Smooth muscle cell (in vitro differentiated cells): ENCODE results near the gene EDC3. TPM values are rescaled to one million over a fixed set of nuclear protein-coding genes. Genes with fewer than 3 reads are reported as not detected.

ENCODE experiments used
- DNase-seq: peaks from one replicate; lab custom pipeline; 2025; ENCODE audit not compliant: unreplicated experiment; lab: John Stamatoyannopoulos, UW
- H2AFZ ChIP-seq: fragments of 200-600 bp; sonication (generic); 2 replicates; pipeline ENCODE4 v1.6.0; 2016; ENCODE audit warnings: antibody characterized with exemption, low read depth, mild to moderate bottlenecking
- H3F3A ChIP-seq: fragments of 200-600 bp; sonication (generic); 2 replicates; pipeline ENCODE4 v1.6.0; 2017; ENCODE audit warnings: antibody characterized with exemption, low read depth
- H3K27ac ChIP-seq: fragments of 200-600 bp; sonication (generic); 2 replicates; pipeline ENCODE4 v1.5.1; 2016; ENCODE audit warnings: low read depth, mild to moderate bottlenecking
- H3K27me3 ChIP-seq: fragments of 200-600 bp; sonication (generic); 2 replicates; pipeline ENCODE4 v1.6.1; 2016; ENCODE audit warnings: low read depth, mild to moderate bottlenecking
- H3K36me3 ChIP-seq: fragments of 200-600 bp; sonication (generic); 2 replicates; pipeline ENCODE4 v1.5.1; 2016; ENCODE audit warnings: low read depth
- H3K4me1 ChIP-seq: fragments of 200-600 bp; sonication (generic); 2 replicates; pipeline ENCODE4 v1.5.1; 2016; ENCODE audit warnings: low read depth
- H3K4me2 ChIP-seq: fragments of 200-600 bp; sonication (generic); 2 replicates; pipeline ENCODE4 v1.6.0; 2016; ENCODE audit warnings: mild to moderate bottlenecking
- H3K4me3 ChIP-seq: fragments of 200-600 bp; sonication (generic); 2 replicates; pipeline ENCODE4 v1.5.1; 2016; ENCODE audit warnings: mild to moderate bottlenecking
- H3K79me2 ChIP-seq: fragments of 200-600 bp; sonication (generic); 2 replicates; pipeline ENCODE4 v1.6.0; 2016; ENCODE audit warnings: low read depth, mild to moderate bottlenecking
- H3K9ac ChIP-seq: fragments of 200-600 bp; sonication (generic); 2 replicates; pipeline ENCODE4 v1.6.0; 2016; ENCODE audit warnings: low read depth
- H3K9me3 ChIP-seq: fragments of 200-600 bp; sonication (generic); replicated peaks from 2 replicates; pipeline ENCODE4 v1.5.1; 2016; ENCODE audit warnings: low read depth
- H4K20me1 ChIP-seq: fragments of 200-600 bp; sonication (generic); 2 replicates; pipeline ENCODE4 v1.6.0; 2016; ENCODE audit warnings: low read depth
- CTCF ChIP-seq: fragments of 200-600 bp; sonication (generic); IDR thresholded peaks from 2 replicates; pipeline ENCODE4 v1.5.1; 2017; ENCODE audit warnings: borderline replicate concordance, mild to moderate bottlenecking, antibody characterized with exemption; ENCODE audit not compliant: insufficient read depth, poor library complexity, severe bottlenecking
- WGBS: methylation state at CpG from one replicate; pipeline ENCODE4 v1.1.7; 2016; ENCODE audit warnings: low lambda C conversion rate; 5-methylcytosine and 5-hydroxymethylcytosine counted together
- polyA plus RNA-seq: library from polyadenylated mRNA; unstranded; fragments of >200 nt; fragmentation: Nextera tagmentation; extraction: Ambion mirVana; gene quantifications from 2 replicates; pipeline ENCODE4 v1.2.1, GENCODE V29; 2016
- total RNA-seq: library from RNA; depleted of rRNA; stranded (reverse); fragments of >200 nt; gene quantifications from 2 replicates; pipeline ENCODE4 v1.2.3, GENCODE V29; 2014

The EDC3 gene
- total and polyA plus RNA-seq, 2 experiments from 2014 or later: 18.4 to 26.7 TPM

GRCh38 chr15:74603789-74604705 is 91.8 kb downstream of the EDC3 start:
- no peaks in the 10 kb centered on the region for H3K4me1 ChIP-seq
- no peak overlapping the region for H3K4me3 ChIP-seq
- no peaks in the 10 kb centered on the region for H3K36me3 ChIP-seq
- H3K27me3 ChIP-seq: no peaks in the 10 kb centered on the region
- no peak overlapping the region for H2AFZ ChIP-seq
- H3K27ac ChIP-seq: no peak overlapping the region
- no peak for TF ChIP-seq CTCF
- H3F3A ChIP-seq: no peaks in the 10 kb centered on the region
- WGBS: 94% methylated on average over 11 of the region's 11 CpGs
- no peak overlapping the region for H3K9ac ChIP-seq
- H3K4me2 ChIP-seq: no peak overlapping the region
- H3K9me3 ChIP-seq: no peaks in the 10 kb centered on the region
- no peaks in the 10 kb centered on the region for H3K79me2 ChIP-seq
- no peak for DNase-seq
- no peaks in the 10 kb centered on the region for H4K20me1 ChIP-seq

GRCh38 chr15:74603026-74603788 is 92.6 kb downstream of the EDC3 start:
- Histone ChIP-seq H3K4me2 (no peak overlapping the region), H3F3A (no peaks in the 10 kb centered on the region), H3K9ac (no peak overlapping the region), H3K27ac (no peak overlapping the region), H3K79me2 (no peaks in the 10 kb centered on the region), H4K20me1 (no peaks in the 10 kb centered on the region), H3K4me1 (no peaks in the 10 kb centered on the region), H3K36me3 (no peaks in the 10 kb centered on the region), H3K9me3 (no peaks in the 10 kb centered on the region), H3K27me3 (no peaks in the 10 kb centered on the region), H2AFZ (no peak overlapping the region), H3K4me3 (no peak overlapping the region)
- DNase-seq: no peak
- no peak for TF ChIP-seq CTCF
- 97% methylated on average over 13 of the region's 13 CpGs for WGBS

- H3K4me3 ChIP-seq: no peak overlapping the region
- no peak for TF ChIP-seq CTCF
- no peak overlapping the region for H3K27ac ChIP-seq
- H3K4me2 ChIP-seq: no peak overlapping the region
- H3F3A ChIP-seq: no peaks in the 10 kb centered on the region
- H4K20me1 ChIP-seq: no peaks in the 10 kb centered on the region
- H3K36me3 ChIP-seq: no peaks in the 10 kb centered on the region
- H3K9ac ChIP-seq: no peak overlapping the region
- no peaks in the 10 kb centered on the region for H3K79me2 ChIP-seq
- no peaks in the 10 kb centered on the region for H3K27me3 ChIP-seq
- WGBS: 98% methylated on average over 15 of the region's 15 CpGs
- no peak for DNase-seq
- H3K4me1 ChIP-seq: no peaks in the 10 kb centered on the region
- H3K9me3 ChIP-seq: no peaks in the 10 kb centered on the region
- H2AFZ ChIP-seq: no peak overlapping the region
Observed at GRCh38 chr15:74599156-74599555, 96.7 kb downstream of the EDC3 start.
